ENCODE results near the gene ATP6AP2.

DNA sequence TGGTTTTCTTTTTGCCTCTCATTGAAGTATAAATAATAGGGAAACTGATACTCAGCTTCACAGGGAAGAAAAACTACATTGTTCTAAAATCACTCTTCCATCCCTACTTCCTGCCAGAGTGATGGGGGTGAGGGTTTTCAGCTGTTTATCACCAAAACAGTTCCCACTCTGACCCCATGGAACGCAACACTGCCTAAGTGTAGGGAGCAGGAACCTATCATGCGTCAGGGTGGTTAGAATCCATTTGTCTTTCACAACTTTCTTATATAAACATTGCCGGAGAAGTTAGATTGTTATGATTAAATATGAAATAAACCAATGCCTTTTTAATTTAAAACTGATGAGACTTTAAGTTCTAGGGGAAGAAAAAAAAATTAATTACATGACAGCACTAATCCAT is 26.6 kb downstream of the ATP6AP2 start:
- TF ChIP-seq, protein P1, sequence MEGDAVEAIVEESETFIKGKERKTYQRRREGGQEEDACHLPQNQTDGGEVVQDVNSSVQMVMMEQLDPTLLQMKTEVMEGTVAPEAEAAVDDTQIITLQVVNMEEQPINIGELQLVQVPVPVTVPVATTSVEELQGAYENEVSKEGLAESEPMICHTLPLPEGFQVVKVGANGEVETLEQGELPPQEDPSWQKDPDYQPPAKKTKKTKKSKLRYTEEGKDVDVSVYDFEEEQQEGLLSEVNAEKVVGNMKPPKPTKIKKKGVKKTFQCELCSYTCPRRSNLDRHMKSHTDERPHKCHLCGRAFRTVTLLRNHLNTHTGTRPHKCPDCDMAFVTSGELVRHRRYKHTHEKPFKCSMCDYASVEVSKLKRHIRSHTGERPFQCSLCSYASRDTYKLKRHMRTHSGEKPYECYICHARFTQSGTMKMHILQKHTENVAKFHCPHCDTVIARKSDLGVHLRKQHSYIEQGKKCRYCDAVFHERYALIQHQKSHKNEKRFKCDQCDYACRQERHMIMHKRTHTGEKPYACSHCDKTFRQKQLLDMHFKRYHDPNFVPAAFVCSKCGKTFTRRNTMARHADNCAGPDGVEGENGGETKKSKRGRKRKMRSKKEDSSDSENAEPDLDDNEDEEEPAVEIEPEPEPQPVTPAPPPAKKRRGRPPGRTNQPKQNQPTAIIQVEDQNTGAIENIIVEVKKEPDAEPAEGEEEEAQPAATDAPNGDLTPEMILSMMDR (IDR thresholded peaks at IDR 0.05; ENCODE audit: low read depth, low read length): no peak
- no peak for TF ChIP-seq EZH2phosphoT487 (IDR thresholded peaks at IDR 0.05; ENCODE audit: low read depth)
